K562 (cell line): ENCODE results near the gene CORIN. TPM values are rescaled to one million over a fixed set of nuclear protein-coding genes. Genes with fewer than 3 reads are reported as not detected.

ENCODE experiments used
- ATAC-seq: fragments of 200-7000 bp; cut with Tn5 transposase; 3 replicates; pipeline ENCODE4 v1.9.1; 2020; ENCODE audit warnings: moderate library complexity
- BruUV-seq: library from RNA; stranded (reverse); fragments of 400-500 nt; replicated peaks from 2 replicates; lab custom pipeline; 2021; lab: Mats Ljungman, UMichigan
- CTCF ChIA-PET: fragments of 300-600 bp; formaldehyde crosslinking; extraction: SDS; loops from one replicate; lab custom pipeline; 2021; ENCODE audit warnings: low intra/inter-chr PET ratio; lab: Yijun Ruan, JAX
- POLR2A ChIA-PET: fragments of 300-600, 350-650 bp; sonication (Branson Sonifier 250); formaldehyde crosslinking; extraction: SDS; loops from one replicate; lab custom pipeline; 2021; ENCODE audit warnings: antibody characterized with exemption, inconsistent platforms; lab: Yijun Ruan, JAX
- DNase-seq, 4 experiments: peaks; one replicate each; pipeline versions ENCODE4 v3.0.0 to v3.0.0-alpha.2; 2011 to 2018; ENCODE audit warnings: low spot score in 3 of 4, mixed read lengths in 3 of 4; ENCODE audit errors: extremely low read depth in 1 of 4
- FAIRE-seq: peaks from 2 replicates; lab custom pipeline; 2011; peaks lifted over from hg19 to GRCh38; lab: Jason Lieb, UNC
- H2AFZ ChIP-seq: 2 replicates; pipeline ENCODE4 v1.6.0; 2011; ENCODE audit warnings: low read depth, low read length, control low read depth, inconsistent platforms
- H3K27ac ChIP-seq: fragments of 200-600 bp; 3 replicates; pipeline ENCODE4 v1.8.0; 2011; ENCODE audit warnings: low read depth, mild to moderate bottlenecking, control low read depth, inconsistent platforms, low read length, moderate library complexity, mixed read lengths; ENCODE audit errors: extremely low read depth
- H3K27me3 ChIP-seq, 2 experiments: fragments of 300-600 bp in 1 of 2; 2 replicates in 1 of 2; 3 replicates in 1 of 2; pipeline versions ENCODE4 v1.6.0 to v1.8.0; 2011; ENCODE audit warnings: inconsistent platforms in 2 of 2, low read length in 2 of 2, mild to moderate bottlenecking in 1 of 2, mixed read lengths in 1 of 2, moderate library complexity in 1 of 2; ENCODE audit not compliant: control insufficient read depth in 2 of 2, insufficient read depth in 2 of 2
- H3K36me3 ChIP-seq: fragments of 300-600 bp; 3 replicates; pipeline ENCODE4 v1.8.0; 2011; ENCODE audit warnings: mild to moderate bottlenecking, low read length, inconsistent platforms; ENCODE audit not compliant: control insufficient read depth, insufficient read depth
- H3K4me1 ChIP-seq, 2 experiments: fragments of 200-600 bp in 1 of 2; replicated peaks in 1 of 2; 2 replicates in 1 of 2; 3 replicates in 1 of 2; pipeline versions ENCODE4 v1.5.1 to v1.8.0; 2011; ENCODE audit warnings: inconsistent platforms in 2 of 2, low read length in 2 of 2, mild to moderate bottlenecking in 1 of 2, mixed read lengths in 1 of 2, moderate library complexity in 1 of 2; ENCODE audit not compliant: control insufficient read depth in 2 of 2, insufficient read depth in 2 of 2
- H3K4me2 ChIP-seq: 2 replicates; pipeline ENCODE4 v1.6.1; 2011; ENCODE audit warnings: low read length, control low read depth, inconsistent platforms, mixed read lengths; ENCODE audit not compliant: insufficient read depth
- H3K4me3 ChIP-seq: fragments of 200-600 bp; sonication (generic), shearing (Covaris generic); 2 replicates; pipeline ENCODE4 v1.5.1; 2016; ENCODE audit warnings: control low read depth, inconsistent platforms
- H3K79me2 ChIP-seq: fragments of 200-600 bp; 3 replicates; pipeline ENCODE4 v1.8.0; 2011; ENCODE audit warnings: low read length, inconsistent platforms; ENCODE audit not compliant: control insufficient read depth, insufficient read depth
- H3K9ac ChIP-seq, 2 experiments: 2 replicates each; pipeline versions ENCODE4 v1.6.0 to v1.6.1; 2011; ENCODE audit warnings: low read depth in 2 of 2, low read length in 2 of 2, control low read depth in 1 of 2, inconsistent platforms in 1 of 2, mild to moderate bottlenecking in 1 of 2, mixed read lengths in 1 of 2; ENCODE audit not compliant: insufficient read depth in 1 of 2
- H3K9me1 ChIP-seq: one replicate; pipeline ENCODE4 v1.6.0; 2011; ENCODE audit warnings: inconsistent platforms, mild to moderate bottlenecking, low read length, moderate library complexity; ENCODE audit not compliant: control insufficient read depth, insufficient read depth
- H3K9me3 ChIP-seq: replicated peaks from 2 replicates; pipeline ENCODE4 v1.5.1; 2011; ENCODE audit warnings: low read depth, low read length, inconsistent platforms; ENCODE audit not compliant: control insufficient read depth, insufficient read depth
- H4K20me1 ChIP-seq: replicated peaks from 2 replicates; pipeline ENCODE4 v1.6.1; 2011; ENCODE audit warnings: low read length, inconsistent platforms, mixed read lengths; ENCODE audit not compliant: control insufficient read depth, insufficient read depth
- HCFC1 ChIP-seq: IDR thresholded peaks from 2 replicates; pipeline ENCODE4 v1.6.1; 2012; ENCODE audit warnings: low read depth, low read length, improper control_type of control experiment
- ILF3 ChIP-seq: fragments of 450-650 bp; IDR thresholded peaks from 2 replicates; pipeline ENCODE4 v1.6.1; 2018; ENCODE audit warnings: antibody characterized with exemption, mild to moderate bottlenecking, moderate library complexity, borderline replicate concordance
- WGBS: fragments of 100-300 bp; shearing (Covaris generic); methylation state at CpG from one replicate; pipeline ENCODE4 v1.1.6; 2016; ENCODE audit warnings: low coverage, mixed read lengths; ENCODE audit not compliant: insufficient coverage; ENCODE audit errors: missing lambda C conversion rate; 5-methylcytosine and 5-hydroxymethylcytosine counted together
- in situ Hi-C: fragments of 300-500 bp; cut with MboI; formaldehyde crosslinking; loops from 4 replicates; pipeline ENCODE4 v1.15.0; 2018; ENCODE audit warnings: inconsistent platforms, mixed read lengths
- intact Hi-C: fragments of 100-400 bp; cut with micrococcal nuclease; formaldehyde crosslinking; loops from 2 replicates; pipeline ENCODE4 v1.14.2; 2022
- polyA plus RNA-seq, 8 experiments: library from polyadenylated mRNA; depleted of rRNA in 4 of 8; stranded (reverse) in 5 of 8; unstranded in 3 of 8; fragments of >200 nt; fragmentation: Nextera tagmentation in 2 of 8; fragmentation: Illumina TruSeq in 1 of 8; extraction: Ambion mirVana in 2 of 8; extraction: Trizol in 1 of 8; gene quantifications; 2 replicates each; pipeline versions ENCODE4 v1.2.1 to v1.2.3, GENCODE V29; 2011 to 2014; ENCODE audit warnings: inconsistent platforms in 1 of 8, missing spikeins in 1 of 8
- total RNA-seq, 7 experiments: library from RNA; depleted of rRNA in 6 of 7; stranded (reverse); fragments of >200 nt in 6 of 7; fragmentation: Illumina TruSeq in 2 of 7; extraction: Trizol in 2 of 7; gene quantifications; 2 replicates each; pipeline versions ENCODE4 v1.2.1 to v1.2.3, GENCODE V29; 2011 to 2021; ENCODE audit warnings: low replicate concordance in 1 of 7
- TF ChIP-seq, protein P1 (sequence below): fragments of 250-450 bp; sonication (Bioruptor Pico); IDR thresholded peaks from 2 replicates; pipeline ENCODE4 v1.9.0; 2021; ENCODE audit warnings: mild to moderate bottlenecking

CORIN gene
- total and polyA plus RNA-seq, 9 of the 15 experiments (the other 6 are each of a cell fraction or from before 2014, with no cell fraction given) = 0.04 to 0.31 (median 0.08) TPM; not detected in 4

DNA sequence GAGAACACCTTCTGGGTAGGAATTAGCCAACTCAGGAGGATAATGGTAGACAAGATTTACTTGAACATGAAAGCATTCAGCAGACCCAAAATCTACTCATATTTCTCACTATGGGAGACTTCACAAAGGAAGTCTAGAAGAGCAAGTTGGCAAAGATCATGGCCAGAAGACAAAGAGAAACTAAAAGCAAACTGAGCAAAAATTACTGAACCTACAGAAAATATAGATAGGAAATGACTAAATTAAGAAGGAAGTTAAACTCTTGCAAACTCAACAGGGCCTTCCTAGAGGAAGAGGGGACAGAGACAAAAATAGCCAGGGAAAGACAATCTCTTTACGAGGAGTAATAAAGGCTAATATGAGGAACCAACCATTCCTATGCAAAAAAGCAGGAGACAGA is 18.7 kb downstream of the CORIN start:
- Histone ChIP-seq H3K36me3 (no peaks in the 10 kb centered on the region), H4K20me1 (no peaks in the 10 kb centered on the region)
- no peak for FAIRE-seq

GRCh38 chr4:47817275-47817674 is 20.6 kb downstream of the CORIN start:
- Histone ChIP-seq H3K27me3 (peaks cover 0 to 7% of the 10 kb centered on the region in 2 experiments; a peak in 2 of 5 replicates), H3K4me1 (no peaks in the 10 kb centered on the region), H3K4me2 (no peak overlapping the region), H2AFZ (no peak overlapping the region)
- ATAC-seq = no peak
- DNase-seq = no peak
- ChIA-PET CTCF (no interaction called here), POLR2A (no interaction called here)
- TF ChIP-seq, protein P1, sequence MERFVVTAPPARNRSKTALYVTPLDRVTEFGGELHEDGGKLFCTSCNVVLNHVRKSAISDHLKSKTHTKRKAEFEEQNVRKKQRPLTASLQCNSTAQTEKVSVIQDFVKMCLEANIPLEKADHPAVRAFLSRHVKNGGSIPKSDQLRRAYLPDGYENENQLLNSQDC = no peak
- TF ChIP-seq, all 486 proteins: peak for 0
- Histone ChIP-seq H3K9ac (no peak overlapping the region), H3K9me3 (no peaks in the 10 kb centered on the region), H3K4me3 (no peak overlapping the region), H4K20me1 (no peaks in the 10 kb centered on the region), H3K36me3 (no peaks in the 10 kb centered on the region), H3K9me1 (no peaks in the 10 kb centered on the region), H3K27ac (no peak overlapping the region), H3K79me2 (no peaks in the 10 kb centered on the region)
- FAIRE-seq = no peak
- BruUV-seq = no TSS peak
- intact Hi-C loops = no loop called here
- in situ Hi-C loops = no loop called here

More for the DNA sequence above, 18.7 kb downstream of the CORIN start:
- ATAC-seq (no peak), DNase-seq (no peak)
- ChIA-PET CTCF (no interaction called here), POLR2A (no interaction called here)
- H3K27ac ChIP-seq = no peak overlapping the region
- no TSS peak for BruUV-seq
- in situ Hi-C loops = no loop called here
- no peak overlapping the region for H2AFZ ChIP-seq
- TF ChIP-seq ILF3 (no peak), HCFC1 (no peak)
- H3K9me3 ChIP-seq = no peaks in the 10 kb centered on the region
- no peak overlapping the region for H3K4me3 ChIP-seq
- intact Hi-C loops = no loop called here
- 0% methylated on average over 1 of the region's 1 CpG for WGBS
- no peaks in the 10 kb centered on the region for H3K4me1 ChIP-seq
- H3K27me3 ChIP-seq = peaks cover 3 to 11% of the 10 kb centered on the region in 2 experiments; a peak in 3 of 5 replicates
- no peak overlapping the region for H3K4me2 ChIP-seq
- no peaks in the 10 kb centered on the region for H3K79me2 ChIP-seq
- H3K9me1 ChIP-seq = no peaks in the 10 kb centered on the region
- H3K9ac ChIP-seq = no peak overlapping the region
